ENCODE results near the gene UBA3. TPM values are rescaled to one million over a fixed set of nuclear protein-coding genes. Genes with fewer than 3 reads are reported as not detected.

The UBA3 gene
- total and polyA plus RNA-seq, 2 of the 13 experiments (the other 11 are each of a cell fraction or from before 2014, with no cell fraction given): 40.7 to 49.0 TPM

- TF ChIP-seq NCOA2 (CRISPR knock-in tag; IDR thresholded peaks at IDR 0.05): 0 out of 2 replicates have a peak, but pooled peaks have one; percentile 8
- TF ChIP-seq, protein P1, sequence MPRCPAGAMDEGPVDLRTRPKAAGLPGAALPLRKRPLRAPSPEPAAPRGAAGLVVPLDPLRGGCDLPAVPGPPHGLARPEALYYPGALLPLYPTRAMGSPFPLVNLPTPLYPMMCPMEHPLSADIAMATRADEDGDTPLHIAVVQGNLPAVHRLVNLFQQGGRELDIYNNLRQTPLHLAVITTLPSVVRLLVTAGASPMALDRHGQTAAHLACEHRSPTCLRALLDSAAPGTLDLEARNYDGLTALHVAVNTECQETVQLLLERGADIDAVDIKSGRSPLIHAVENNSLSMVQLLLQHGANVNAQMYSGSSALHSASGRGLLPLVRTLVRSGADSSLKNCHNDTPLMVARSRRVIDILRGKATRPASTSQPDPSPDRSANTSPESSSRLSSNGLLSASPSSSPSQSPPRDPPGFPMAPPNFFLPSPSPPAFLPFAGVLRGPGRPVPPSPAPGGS (CRISPR knock-in tag; IDR thresholded peaks at IDR 0.05): 0 out of 2 replicates have a peak, but pooled peaks have one; percentile 49
- peak; percentile 84 for TF ChIP-seq ZNF605 (CRISPR knock-in tag; IDR thresholded peaks at IDR 0.05)
- no peak; the same call in 1 of the 2 replicates for TF ChIP-seq THYN1 (CRISPR knock-in tag; IDR thresholded peaks at IDR 0.05; ENCODE audit: borderline replicate concordance, low read depth)
- TF ChIP-seq, protein P2, sequence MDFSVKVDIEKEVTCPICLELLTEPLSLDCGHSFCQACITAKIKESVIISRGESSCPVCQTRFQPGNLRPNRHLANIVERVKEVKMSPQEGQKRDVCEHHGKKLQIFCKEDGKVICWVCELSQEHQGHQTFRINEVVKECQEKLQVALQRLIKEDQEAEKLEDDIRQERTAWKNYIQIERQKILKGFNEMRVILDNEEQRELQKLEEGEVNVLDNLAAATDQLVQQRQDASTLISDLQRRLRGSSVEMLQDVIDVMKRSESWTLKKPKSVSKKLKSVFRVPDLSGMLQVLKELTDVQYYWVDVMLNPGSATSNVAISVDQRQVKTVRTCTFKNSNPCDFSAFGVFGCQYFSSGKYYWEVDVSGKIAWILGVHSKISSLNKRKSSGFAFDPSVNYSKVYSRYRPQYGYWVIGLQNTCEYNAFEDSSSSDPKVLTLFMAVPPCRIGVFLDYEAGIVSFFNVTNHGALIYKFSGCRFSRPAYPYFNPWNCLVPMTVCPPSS (IDR thresholded peaks at IDR 0.05): no peak
- TF ChIP-seq, protein P3, sequence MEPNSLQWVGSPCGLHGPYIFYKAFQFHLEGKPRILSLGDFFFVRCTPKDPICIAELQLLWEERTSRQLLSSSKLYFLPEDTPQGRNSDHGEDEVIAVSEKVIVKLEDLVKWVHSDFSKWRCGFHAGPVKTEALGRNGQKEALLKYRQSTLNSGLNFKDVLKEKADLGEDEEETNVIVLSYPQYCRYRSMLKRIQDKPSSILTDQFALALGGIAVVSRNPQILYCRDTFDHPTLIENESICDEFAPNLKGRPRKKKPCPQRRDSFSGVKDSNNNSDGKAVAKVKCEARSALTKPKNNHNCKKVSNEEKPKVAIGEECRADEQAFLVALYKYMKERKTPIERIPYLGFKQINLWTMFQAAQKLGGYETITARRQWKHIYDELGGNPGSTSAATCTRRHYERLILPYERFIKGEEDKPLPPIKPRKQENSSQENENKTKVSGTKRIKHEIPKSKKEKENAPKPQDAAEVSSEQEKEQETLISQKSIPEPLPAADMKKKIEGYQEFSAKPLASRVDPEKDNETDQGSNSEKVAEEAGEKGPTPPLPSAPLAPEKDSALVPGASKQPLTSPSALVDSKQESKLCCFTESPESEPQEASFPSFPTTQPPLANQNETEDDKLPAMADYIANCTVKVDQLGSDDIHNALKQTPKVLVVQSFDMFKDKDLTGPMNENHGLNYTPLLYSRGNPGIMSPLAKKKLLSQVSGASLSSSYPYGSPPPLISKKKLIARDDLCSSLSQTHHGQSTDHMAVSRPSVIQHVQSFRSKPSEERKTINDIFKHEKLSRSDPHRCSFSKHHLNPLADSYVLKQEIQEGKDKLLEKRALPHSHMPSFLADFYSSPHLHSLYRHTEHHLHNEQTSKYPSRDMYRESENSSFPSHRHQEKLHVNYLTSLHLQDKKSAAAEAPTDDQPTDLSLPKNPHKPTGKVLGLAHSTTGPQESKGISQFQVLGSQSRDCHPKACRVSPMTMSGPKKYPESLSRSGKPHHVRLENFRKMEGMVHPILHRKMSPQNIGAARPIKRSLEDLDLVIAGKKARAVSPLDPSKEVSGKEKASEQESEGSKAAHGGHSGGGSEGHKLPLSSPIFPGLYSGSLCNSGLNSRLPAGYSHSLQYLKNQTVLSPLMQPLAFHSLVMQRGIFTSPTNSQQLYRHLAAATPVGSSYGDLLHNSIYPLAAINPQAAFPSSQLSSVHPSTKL (CRISPR knock-in tag; IDR thresholded peaks at IDR 0.05): peak; percentile 36
- TF ChIP-seq NRL (CRISPR knock-in tag; IDR thresholded peaks at IDR 0.05; ENCODE audit: borderline replicate concordance): peak; percentile 93
- TF ChIP-seq ZSCAN31 (CRISPR knock-in tag; IDR thresholded peaks at IDR 0.05; ENCODE audit: low read depth): peak; percentile 77
- TF ChIP-seq, protein P4, sequence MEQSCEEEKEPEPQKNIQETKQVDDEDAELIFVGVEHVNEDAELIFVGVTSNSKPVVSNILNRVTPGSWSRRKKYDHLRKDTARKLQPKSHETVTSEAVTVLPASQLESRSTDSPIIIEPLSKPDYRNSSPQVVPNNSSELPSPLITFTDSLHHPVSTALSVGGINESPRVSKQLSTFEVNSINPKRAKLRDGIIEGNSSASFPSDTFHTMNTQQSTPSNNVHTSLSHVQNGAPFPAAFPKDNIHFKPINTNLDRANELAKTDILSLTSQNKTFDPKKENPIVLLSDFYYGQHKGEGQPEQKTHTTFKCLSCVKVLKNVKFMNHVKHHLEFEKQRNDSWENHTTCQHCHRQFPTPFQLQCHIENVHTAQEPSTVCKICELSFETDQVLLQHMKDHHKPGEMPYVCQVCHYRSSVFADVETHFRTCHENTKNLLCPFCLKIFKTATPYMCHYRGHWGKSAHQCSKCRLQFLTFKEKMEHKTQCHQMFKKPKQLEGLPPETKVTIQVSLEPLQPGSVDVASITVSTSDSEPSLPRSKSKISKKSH (CRISPR knock-in tag; IDR thresholded peaks at IDR 0.05; ENCODE audit: borderline replicate concordance): peak; percentile 94
- TF ChIP-seq THAP9 (CRISPR knock-in tag; IDR thresholded peaks at IDR 0.05; ENCODE audit: borderline replicate concordance): peak; percentile 59
- peak; percentile 91; the same call in 1 of the 2 replicates for TF ChIP-seq ZFP82 (CRISPR knock-in tag; IDR thresholded peaks at IDR 0.05; ENCODE audit: borderline replicate concordance)
- TF ChIP-seq THAP8 (CRISPR knock-in tag; IDR thresholded peaks at IDR 0.05; ENCODE audit: borderline replicate concordance): 0 out of 2 replicates have a peak, but pooled peaks have one; percentile 18
- peak; percentile 50; the same call in 1 of the 2 replicates for TF ChIP-seq CCDC6 (CRISPR knock-in tag; IDR thresholded peaks at IDR 0.05)
- TF ChIP-seq GATAD2A (CRISPR knock-in tag; IDR thresholded peaks at IDR 0.05): no peak
- no peak for TF ChIP-seq LCORL (IDR thresholded peaks at IDR 0.05)
- TF ChIP-seq LCORL (CRISPR knock-in tag; IDR thresholded peaks at IDR 0.05): peak; percentile 30; the same call in 1 of the 2 replicates
- TF ChIP-seq RNF2 (conservative IDR thresholded peaks at IDR 0.05; ENCODE audit: low read depth): no peak
Measured at GRCh38 chr3:69051756-69052471, 28.3 kb downstream of the UBA3 start, which contains the start of gene TMF1 (continued).
